HG03457 (cell line): ENCODE data around the gene PFN4.
A peak's percentile ranks its signal among the peaks of the same experiment; 100 is the strongest.
"Not testable (repeated sequence)": the region's sequence is repeated elsewhere in the genome, so short reads cannot be mapped to it uniquely, and the experiment has no call there.

Experiments
- ATAC-seq: cut with Tn5 transposase; IDR thresholded peaks from one replicate; pipeline ENCODE4 v1.9.1; 2021; ENCODE audit warnings: moderate number of reproducible peaks; ENCODE audit not compliant: unreplicated experiment

PFN4 gene

GRCh38 chr2:24123195-24123921, at the start of gene PFN4, which contains the start of gene FAM228B:
Gene PFN4, minus strand, starts transcription at chr2:24123334. Its CDS starts 799 bp downstream, at chr2:24122535.
Gene FAM228B, plus strand, starts transcription at chr2:24123469. Its CDS starts 893 bp downstream, at chr2:24124362.
- ATAC-seq = peak; percentile 87

- ATAC-seq = no peak
These were observed 45.9 kb upstream of the PFN4 start for GRCh38 chr2:24169023-24169422.

- ATAC-seq = no peak
These were observed 41.4 kb upstream of the PFN4 start for GRCh38 chr2:24164416-24164973.

GRCh38 chr2:24163601-24164000, 40.5 kb upstream of the PFN4 start:
- no peak for ATAC-seq

- no peak for ATAC-seq
These were observed 40.1 kb upstream of the PFN4 start for GRCh38 chr2:24163186-24163585.

GRCh38 chr2:24162494-24162893, 39.4 kb upstream of the PFN4 start:
- ATAC-seq = no peak

- ATAC-seq = no peak
These were observed 37.6 kb upstream of the PFN4 start for GRCh38 chr2:24160761-24161160.

GRCh38 chr2:24159708-24160107, 36.6 kb upstream of the PFN4 start:
- ATAC-seq = no peak

- no peak for ATAC-seq
These were observed 35.0 kb upstream of the PFN4 start for GRCh38 chr2:24158131-24158530.

- no peak for ATAC-seq
These were observed 30.3 kb upstream of the PFN4 start for GRCh38 chr2:24153478-24153877.

GRCh38 chr2:24152413-24153197, 29.5 kb upstream of the PFN4 start:
- no peak for ATAC-seq

GRCh38 chr2:24147364-24147763, 24.2 kb upstream of the PFN4 start:
- ATAC-seq = no peak

- not testable (repeated sequence) for ATAC-seq
These were observed 17.2 kb upstream of the PFN4 start for GRCh38 chr2:24140305-24140704.

GRCh38 chr2:24132543-24132942, 9.4 kb upstream of the PFN4 start:
- ATAC-seq = no peak

GRCh38 chr2:24125956-24126355, 2.8 kb upstream of the PFN4 start:
- ATAC-seq = no peak

GRCh38 chr2:24123922-24124580, 917 bp upstream of the PFN4 start:
- peak; percentile 6 for ATAC-seq

GRCh38 chr2:24122366-24123194, 554 bp downstream of the PFN4 start:
- ATAC-seq = no peak

GRCh38 chr2:24121469-24121868, 1.7 kb downstream of the PFN4 start:
- ATAC-seq = no peak

GRCh38 chr2:24121066-24121465, 2.1 kb downstream of the PFN4 start:
- ATAC-seq = no peak

- ATAC-seq = no peak
These were observed 5.2 kb downstream of the PFN4 start for GRCh38 chr2:24117902-24118301.
